A549 (cell line): ENCODE results near the gene SNAPC2. TPM values are rescaled to one million over a fixed set of nuclear protein-coding genes. Genes with fewer than 3 reads are reported as not detected.

Experiments
- ATAC-seq, 2 experiments: fragments of 200-7000 bp in 1 of 2; fragments of >200 bp in 1 of 2; cut with Nextera tagmentation in 1 of 2; cut with Tn5 transposase in 1 of 2; 3 replicates each; pipeline versions ENCODE4 v1.8.0 to v1.9.1; 2018 to 2020; ENCODE audit warnings: mild to moderate bottlenecking in 1 of 2, moderate library complexity in 1 of 2
- CTCF ChIA-PET: fragments of 300-600 bp; sonication (Branson Sonifier 250); formaldehyde crosslinking; extraction: SDS; loops from one replicate; lab custom pipeline; 2021; ENCODE audit warnings: antibody characterized with exemption, inconsistent platforms; lab: Yijun Ruan, JAX
- POLR2A ChIA-PET: fragments of 350-600 bp; formaldehyde crosslinking; extraction: SDS; loops from one replicate; lab custom pipeline; 2021; ENCODE audit warnings: antibody characterized with exemption, inconsistent platforms; lab: Yijun Ruan, JAX
- DNase-seq, 2 experiments: peaks; one replicate each; pipeline versions ENCODE4 v3.0.0 to v3.0.0-alpha.2; 2011 to 2016; ENCODE audit warnings: low read depth in 1 of 2, low spot score in 1 of 2
- FAIRE-seq: peaks from 2 replicates; lab custom pipeline; 2011; peaks lifted over from hg19 to GRCh38; lab: Jason Lieb, UNC
- H3K27ac ChIP-seq, 2 experiments: fragments of >200 bp; sonication (Bioruptor Twin); formaldehyde crosslinking; 3 replicates each; pipeline ENCODE4 v1.5.1; 2016 to 2017
- H3K4me1 ChIP-seq: fragments of >200 bp; sonication (Bioruptor Twin); formaldehyde crosslinking; 3 replicates; pipeline ENCODE4 v1.6.1; 2016
- H3K4me2 ChIP-seq: fragments of >200 bp; sonication (Bioruptor Twin); formaldehyde crosslinking; 3 replicates; pipeline ENCODE4 v1.6.1; 2016
- H3K4me3 ChIP-seq: fragments of >200 bp; sonication (Bioruptor Twin); formaldehyde crosslinking; 3 replicates; pipeline ENCODE4 v1.5.1; 2016
- H3K9me3 ChIP-seq: fragments of >200 bp; sonication (Bioruptor Twin); formaldehyde crosslinking; 3 replicates; pipeline ENCODE4 v1.6.1; 2016
- CBX2 ChIP-seq: fragments of 200-600 bp; sonication (generic); IDR thresholded peaks from 2 replicates; pipeline ENCODE4 v1.6.1; 2016; ENCODE audit warnings: low read depth, mild to moderate bottlenecking, borderline replicate concordance
- CHD2 ChIP-seq: fragments of 150-350 bp; IDR thresholded peaks from 2 replicates; pipeline ENCODE4 v1.6.1; 2014; ENCODE audit warnings: low read length; ENCODE audit not compliant: partially characterized antibody
- HDAC2 ChIP-seq: fragments of 200-600 bp; sonication (generic); IDR thresholded peaks from 2 replicates; pipeline ENCODE4 v1.6.1; 2016
- JUN ChIP-seq, 2 experiments: fragments of >200 bp; sonication (Bioruptor Twin); formaldehyde crosslinking; IDR thresholded peaks; 2 replicates in 1 of 2; 3 replicates in 1 of 2; pipeline ENCODE4 v1.6.1; 2016 to 2017
- KDM1A ChIP-seq: fragments of 200-600 bp; sonication (generic); IDR thresholded peaks from 2 replicates; pipeline ENCODE4 v1.6.1; 2016; ENCODE audit warnings: low read depth, mild to moderate bottlenecking
- NPAS2 ChIP-seq: fragments of 250-450 bp; sonication (Bioruptor Pico); IDR thresholded peaks from 2 replicates; pipeline ENCODE4 v1.8.0; 2022; ENCODE audit warnings: mild to moderate bottlenecking, moderate library complexity, borderline replicate concordance
- NR3C1 ChIP-seq: fragments of >200 bp; sonication (Bioruptor Twin); formaldehyde crosslinking; IDR thresholded peaks from 3 replicates; pipeline ENCODE4 v1.6.1; 2017
- PHF8 ChIP-seq: fragments of 200-600 bp; sonication (generic); IDR thresholded peaks from 2 replicates; pipeline ENCODE4 v1.6.1; 2016; ENCODE audit warnings: low read depth, mild to moderate bottlenecking, antibody characterized with exemption, moderate library complexity, borderline replicate concordance
- POLR2A ChIP-seq: IDR thresholded peaks from 2 replicates; pipeline ENCODE4 v1.6.1; 2012; ENCODE audit warnings: mild to moderate bottlenecking, low read length
- RAD21 ChIP-seq, 2 experiments: fragments of >200 bp in 1 of 2; sonication (Bioruptor Twin) in 1 of 2; formaldehyde crosslinking in 1 of 2; IDR thresholded peaks in 1 of 2; conservative IDR thresholded peaks in 1 of 2; 2 replicates in 1 of 2; 3 replicates in 1 of 2; pipeline ENCODE4 v1.6.1; 2012 to 2018; ENCODE audit warnings: inconsistent platforms in 1 of 2
- RCOR1 ChIP-seq: fragments of 150-350 bp; IDR thresholded peaks from 2 replicates; pipeline ENCODE4 v1.6.1; 2014; ENCODE audit warnings: antibody characterized with exemption, low read length, low read depth
- WGBS: methylation state at CpG from one replicate; pipeline ENCODE4 v1.1.6; 2017; ENCODE audit errors: missing lambda C conversion rate; 5-methylcytosine and 5-hydroxymethylcytosine counted together
- polyA minus RNA-seq: library from RNA; depleted of rRNA, polyadenylated mRNA; stranded (reverse); fragments of >200 nt; gene quantifications from 2 replicates; pipeline ENCODE4 v1.2.3, GENCODE V29; 2011; rRNA and poly(A)+ RNA removed
- polyA plus RNA-seq, 4 experiments: library from polyadenylated mRNA; depleted of rRNA in 3 of 4; stranded (reverse); fragments of >200 nt; fragmentation: RNase III in 1 of 4; extraction: RNeasy Plus Mini Kit Qiagen cat#74134 plus additional on column Dnase treatment in 1 of 4; gene quantifications; 2 replicates in 3 of 4; 3 replicates in 1 of 4; pipeline ENCODE4 v1.2.3, GENCODE V29; 2011 to 2017
- TF ChIP-seq, protein P1 (sequence below): fragments of >200 bp; sonication (Bioruptor Twin); formaldehyde crosslinking; IDR thresholded peaks from 3 replicates; pipeline ENCODE4 v1.6.1; 2016
- TF ChIP-seq, protein P2 (sequence below): fragments of >200 bp; sonication (Bioruptor Twin); formaldehyde crosslinking; IDR thresholded peaks from 3 replicates; pipeline ENCODE4 v1.5.1; 2016
- TF ChIP-seq, protein P3 (sequence below): fragments of 200-600 bp; sonication (generic); IDR thresholded peaks from 2 replicates; pipeline ENCODE4 v1.6.1; 2016; ENCODE audit warnings: antibody characterized with exemption, mild to moderate bottlenecking, moderate library complexity
- TF ChIP-seq, protein P4 (sequence below): IDR thresholded peaks from 2 replicates; pipeline ENCODE4 v1.6.1; 2012; ENCODE audit warnings: low read depth, borderline replicate concordance
- TF ChIP-seq, protein P5 (sequence below): IDR thresholded peaks from 2 replicates; pipeline ENCODE4 v1.6.1; 2012

Gene SNAPC2, protein sequence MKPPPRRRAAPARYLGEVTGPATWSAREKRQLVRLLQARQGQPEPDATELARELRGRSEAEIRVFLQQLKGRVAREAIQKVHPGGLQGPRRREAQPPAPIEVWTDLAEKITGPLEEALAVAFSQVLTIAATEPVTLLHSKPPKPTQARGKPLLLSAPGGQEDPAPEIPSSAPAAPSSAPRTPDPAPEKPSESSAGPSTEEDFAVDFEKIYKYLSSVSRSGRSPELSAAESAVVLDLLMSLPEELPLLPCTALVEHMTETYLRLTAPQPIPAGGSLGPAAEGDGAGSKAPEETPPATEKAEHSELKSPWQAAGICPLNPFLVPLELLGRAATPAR
- polyA plus RNA-seq (2011; rRNA removed) (8.8 and 9.2 TPM in 2 replicates), polyA plus RNA-seq (2017; fragmentation: RNase III; extraction: RNeasy Plus Mini Kit Qiagen cat#74134 plus additional on column Dnase treatment) (13.4 to 13.8 TPM (median 13.8 TPM) in 3 replicates), polyA minus RNA-seq (8.2 and 10.5 TPM in 2 replicates)
- polyA plus RNA-seq (2012; cell fraction: cytosol; rRNA removed): 17.1 and 22.8 TPM in 2 replicates
- polyA plus RNA-seq (2012; cell fraction: nucleus; rRNA removed): 20.9 and 24.4 TPM in 2 replicates

DNA sequence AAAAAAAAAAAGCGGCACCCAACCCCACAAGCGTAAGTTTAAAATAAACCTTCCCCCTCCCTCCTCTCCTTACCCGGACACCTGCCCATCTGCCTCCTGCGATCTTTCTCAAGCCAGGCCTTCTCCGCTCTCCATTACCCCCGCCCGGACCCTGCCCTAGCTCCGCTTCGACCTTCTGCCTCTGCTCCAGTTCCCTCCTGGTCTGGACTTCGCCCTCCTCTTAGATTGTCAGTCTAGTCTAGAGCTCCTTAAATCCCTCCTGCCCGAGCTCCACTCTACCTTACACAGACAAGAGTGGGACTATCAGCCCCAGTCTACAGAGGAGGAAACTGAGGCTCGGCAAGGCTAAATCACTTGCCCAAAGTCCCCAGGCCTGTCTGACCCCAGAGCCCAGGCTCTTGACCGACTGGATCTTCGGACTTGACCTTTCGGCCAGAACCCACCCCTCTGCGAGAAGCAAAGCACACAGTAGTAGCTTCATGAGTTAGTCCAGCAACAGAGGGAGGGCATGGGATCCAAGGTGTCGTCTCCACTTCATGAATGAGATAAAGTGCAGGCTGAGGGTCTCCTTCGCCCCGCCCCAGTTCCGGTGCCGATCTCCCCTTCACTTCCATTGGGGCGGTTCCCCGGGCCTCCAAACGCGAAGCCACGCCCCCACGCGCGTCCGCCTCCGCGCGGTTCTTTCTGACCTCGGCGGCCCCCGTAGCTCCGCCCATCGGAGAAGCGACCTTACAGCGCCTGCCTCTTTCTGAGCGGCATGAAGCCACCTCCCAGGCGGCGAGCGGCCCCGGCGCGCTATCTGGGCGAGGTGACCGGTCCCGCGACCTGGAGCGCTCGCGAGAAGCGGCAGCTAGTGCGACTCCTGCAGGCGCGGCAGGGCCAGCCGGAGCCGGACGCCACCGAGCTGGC is at the start of gene SNAPC2:
SNAPC2 (plus strand) TSS at position 729 of the 909 bp plus-strand sequence; CDS start at position 758, 29 bp downstream.
- Histone ChIP-seq H3K9me3 (no peaks in the 10 kb centered on the region), H3K4me2 (peak within 1 kb of the TSS; percentile 99)
- DNase-seq: peak; percentile 60 to 94
- TF ChIP-seq NR3C1 (no peak), CBX2 (no peak), KDM1A (no peak), PHF8 (0 out of 2 replicates have a peak, but pooled peaks have one; percentile 20), JUN (IDR thresholded peaks at IDR 0.05) (peak; percentile 66 to 75; a peak in 3 of 5 replicates), RAD21 (conservative IDR thresholded peaks at IDR 0.05 in 1 of 2, IDR thresholded peaks at IDR 0.05 in 1 of 2) (no peak), HDAC2 (no peak), RCOR1 (no peak), POLR2A (peak; percentile 51), CHD2 (peak; percentile 65), NPAS2 (CRISPR knock-in tag) (no peak)
- TF ChIP-seq, protein P1, sequence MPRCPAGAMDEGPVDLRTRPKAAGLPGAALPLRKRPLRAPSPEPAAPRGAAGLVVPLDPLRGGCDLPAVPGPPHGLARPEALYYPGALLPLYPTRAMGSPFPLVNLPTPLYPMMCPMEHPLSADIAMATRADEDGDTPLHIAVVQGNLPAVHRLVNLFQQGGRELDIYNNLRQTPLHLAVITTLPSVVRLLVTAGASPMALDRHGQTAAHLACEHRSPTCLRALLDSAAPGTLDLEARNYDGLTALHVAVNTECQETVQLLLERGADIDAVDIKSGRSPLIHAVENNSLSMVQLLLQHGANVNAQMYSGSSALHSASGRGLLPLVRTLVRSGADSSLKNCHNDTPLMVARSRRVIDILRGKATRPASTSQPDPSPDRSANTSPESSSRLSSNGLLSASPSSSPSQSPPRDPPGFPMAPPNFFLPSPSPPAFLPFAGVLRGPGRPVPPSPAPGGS: peak; percentile 69; the same call in 1 of the 3 replicates
- TF ChIP-seq, protein P2, sequence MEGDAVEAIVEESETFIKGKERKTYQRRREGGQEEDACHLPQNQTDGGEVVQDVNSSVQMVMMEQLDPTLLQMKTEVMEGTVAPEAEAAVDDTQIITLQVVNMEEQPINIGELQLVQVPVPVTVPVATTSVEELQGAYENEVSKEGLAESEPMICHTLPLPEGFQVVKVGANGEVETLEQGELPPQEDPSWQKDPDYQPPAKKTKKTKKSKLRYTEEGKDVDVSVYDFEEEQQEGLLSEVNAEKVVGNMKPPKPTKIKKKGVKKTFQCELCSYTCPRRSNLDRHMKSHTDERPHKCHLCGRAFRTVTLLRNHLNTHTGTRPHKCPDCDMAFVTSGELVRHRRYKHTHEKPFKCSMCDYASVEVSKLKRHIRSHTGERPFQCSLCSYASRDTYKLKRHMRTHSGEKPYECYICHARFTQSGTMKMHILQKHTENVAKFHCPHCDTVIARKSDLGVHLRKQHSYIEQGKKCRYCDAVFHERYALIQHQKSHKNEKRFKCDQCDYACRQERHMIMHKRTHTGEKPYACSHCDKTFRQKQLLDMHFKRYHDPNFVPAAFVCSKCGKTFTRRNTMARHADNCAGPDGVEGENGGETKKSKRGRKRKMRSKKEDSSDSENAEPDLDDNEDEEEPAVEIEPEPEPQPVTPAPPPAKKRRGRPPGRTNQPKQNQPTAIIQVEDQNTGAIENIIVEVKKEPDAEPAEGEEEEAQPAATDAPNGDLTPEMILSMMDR: no peak
- TF ChIP-seq, protein P3, sequence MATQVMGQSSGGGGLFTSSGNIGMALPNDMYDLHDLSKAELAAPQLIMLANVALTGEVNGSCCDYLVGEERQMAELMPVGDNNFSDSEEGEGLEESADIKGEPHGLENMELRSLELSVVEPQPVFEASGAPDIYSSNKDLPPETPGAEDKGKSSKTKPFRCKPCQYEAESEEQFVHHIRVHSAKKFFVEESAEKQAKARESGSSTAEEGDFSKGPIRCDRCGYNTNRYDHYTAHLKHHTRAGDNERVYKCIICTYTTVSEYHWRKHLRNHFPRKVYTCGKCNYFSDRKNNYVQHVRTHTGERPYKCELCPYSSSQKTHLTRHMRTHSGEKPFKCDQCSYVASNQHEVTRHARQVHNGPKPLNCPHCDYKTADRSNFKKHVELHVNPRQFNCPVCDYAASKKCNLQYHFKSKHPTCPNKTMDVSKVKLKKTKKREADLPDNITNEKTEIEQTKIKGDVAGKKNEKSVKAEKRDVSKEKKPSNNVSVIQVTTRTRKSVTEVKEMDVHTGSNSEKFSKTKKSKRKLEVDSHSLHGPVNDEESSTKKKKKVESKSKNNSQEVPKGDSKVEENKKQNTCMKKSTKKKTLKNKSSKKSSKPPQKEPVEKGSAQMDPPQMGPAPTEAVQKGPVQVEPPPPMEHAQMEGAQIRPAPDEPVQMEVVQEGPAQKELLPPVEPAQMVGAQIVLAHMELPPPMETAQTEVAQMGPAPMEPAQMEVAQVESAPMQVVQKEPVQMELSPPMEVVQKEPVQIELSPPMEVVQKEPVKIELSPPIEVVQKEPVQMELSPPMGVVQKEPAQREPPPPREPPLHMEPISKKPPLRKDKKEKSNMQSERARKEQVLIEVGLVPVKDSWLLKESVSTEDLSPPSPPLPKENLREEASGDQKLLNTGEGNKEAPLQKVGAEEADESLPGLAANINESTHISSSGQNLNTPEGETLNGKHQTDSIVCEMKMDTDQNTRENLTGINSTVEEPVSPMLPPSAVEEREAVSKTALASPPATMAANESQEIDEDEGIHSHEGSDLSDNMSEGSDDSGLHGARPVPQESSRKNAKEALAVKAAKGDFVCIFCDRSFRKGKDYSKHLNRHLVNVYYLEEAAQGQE: peak; percentile 45
- TF ChIP-seq, protein P4, sequence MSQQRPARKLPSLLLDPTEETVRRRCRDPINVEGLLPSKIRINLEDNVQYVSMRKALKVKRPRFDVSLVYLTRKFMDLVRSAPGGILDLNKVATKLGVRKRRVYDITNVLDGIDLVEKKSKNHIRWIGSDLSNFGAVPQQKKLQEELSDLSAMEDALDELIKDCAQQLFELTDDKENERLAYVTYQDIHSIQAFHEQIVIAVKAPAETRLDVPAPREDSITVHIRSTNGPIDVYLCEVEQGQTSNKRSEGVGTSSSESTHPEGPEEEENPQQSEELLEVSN: peak; percentile 45; the same call in 1 of the 2 replicates
- TF ChIP-seq, protein P5, sequence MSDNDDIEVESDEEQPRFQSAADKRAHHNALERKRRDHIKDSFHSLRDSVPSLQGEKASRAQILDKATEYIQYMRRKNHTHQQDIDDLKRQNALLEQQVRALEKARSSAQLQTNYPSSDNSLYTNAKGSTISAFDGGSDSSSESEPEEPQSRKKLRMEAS: peak; percentile 47; the same call in 1 of the 2 replicates
- TF ChIP-seq, all 56 proteins: peak for 8
- ATAC-seq (peak; percentile 27 to 71), FAIRE-seq (no peak)
- WGBS: 35% methylated on average over 18 of the region's 62 CpGs
- Histone ChIP-seq H3K4me3 (peak within 1 kb of the TSS; percentile 72), H3K4me1 (peaks cover 19% of the 10 kb centered on the region), H3K27ac (peak within 1 kb of the TSS; percentile 95 to 96)
- ChIA-PET POLR2A (interaction anchor here (0.6 to 2.0 kb wide), 8 partner anchors 12 to 347 kb away, joined by 3 to 17 read pairs (median 3); partner anchors contain the start of genes MAP2K7 and TIMM44), CTCF (interaction anchor here (1.3 to 2.7 kb wide), 5 partner anchors 10 to 67 kb away, joined by 4 to 10 read pairs (median 7); partner anchors contain the start of gene TIMM44)
